Fibroblast of the aortic adventitia (primary cell): ENCODE results near the gene BAX. TPM values are rescaled to one million over a fixed set of nuclear protein-coding genes. Genes with fewer than 3 reads are reported as not detected.

ENCODE experiments used
- DNase-seq: peaks from one replicate; pipeline ENCODE4 v3.0.0-alpha.2; 2010; ENCODE audit warnings: low read depth
- H3K4me3 ChIP-seq: 2 replicates; pipeline ENCODE4 v1.5.1; 2011; ENCODE audit warnings: low read depth, mild to moderate bottlenecking, control low read depth, low read length, moderate library complexity
- total RNA-seq: library from RNA; depleted of rRNA; stranded (reverse); fragments of >200 nt; gene quantifications from 2 replicates; pipeline ENCODE4 v1.2.3, GENCODE V29; 2012; ENCODE audit warnings: low replicate concordance
- TF ChIP-seq, protein P1 (sequence below): IDR thresholded peaks from 2 replicates; pipeline ENCODE4 v1.5.1; 2011; ENCODE audit warnings: mild to moderate bottlenecking, low read length, control low read depth, inconsistent platforms; ENCODE audit not compliant: insufficient read depth

The BAX gene
- total RNA-seq, 1 donor, result 45.8 TPM

DNA sequence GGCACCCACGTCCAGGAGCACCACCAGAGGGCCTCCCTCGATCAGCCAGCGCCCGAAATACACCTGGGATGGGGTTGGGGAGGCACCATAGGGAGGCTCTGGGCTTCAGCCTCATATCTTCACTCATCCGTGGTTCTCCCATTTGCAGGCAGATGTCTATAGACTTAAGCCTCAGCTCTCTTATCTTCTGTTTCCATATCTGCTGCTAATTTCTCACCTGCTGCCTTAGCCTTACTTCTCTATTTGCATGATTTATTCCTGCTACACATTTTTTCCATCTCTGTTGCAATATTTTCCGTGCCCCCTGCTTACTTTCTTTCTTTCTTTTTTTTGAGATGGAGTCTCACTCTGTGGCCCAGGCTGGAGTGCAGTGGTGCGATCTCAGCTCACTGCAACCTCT, 32.6 kb downstream of the BAX start:
- DNase-seq, result no peak
- no peak overlapping the region for H3K4me3 ChIP-seq
- TF ChIP-seq, protein P1, sequence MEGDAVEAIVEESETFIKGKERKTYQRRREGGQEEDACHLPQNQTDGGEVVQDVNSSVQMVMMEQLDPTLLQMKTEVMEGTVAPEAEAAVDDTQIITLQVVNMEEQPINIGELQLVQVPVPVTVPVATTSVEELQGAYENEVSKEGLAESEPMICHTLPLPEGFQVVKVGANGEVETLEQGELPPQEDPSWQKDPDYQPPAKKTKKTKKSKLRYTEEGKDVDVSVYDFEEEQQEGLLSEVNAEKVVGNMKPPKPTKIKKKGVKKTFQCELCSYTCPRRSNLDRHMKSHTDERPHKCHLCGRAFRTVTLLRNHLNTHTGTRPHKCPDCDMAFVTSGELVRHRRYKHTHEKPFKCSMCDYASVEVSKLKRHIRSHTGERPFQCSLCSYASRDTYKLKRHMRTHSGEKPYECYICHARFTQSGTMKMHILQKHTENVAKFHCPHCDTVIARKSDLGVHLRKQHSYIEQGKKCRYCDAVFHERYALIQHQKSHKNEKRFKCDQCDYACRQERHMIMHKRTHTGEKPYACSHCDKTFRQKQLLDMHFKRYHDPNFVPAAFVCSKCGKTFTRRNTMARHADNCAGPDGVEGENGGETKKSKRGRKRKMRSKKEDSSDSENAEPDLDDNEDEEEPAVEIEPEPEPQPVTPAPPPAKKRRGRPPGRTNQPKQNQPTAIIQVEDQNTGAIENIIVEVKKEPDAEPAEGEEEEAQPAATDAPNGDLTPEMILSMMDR, result no peak

DNA sequence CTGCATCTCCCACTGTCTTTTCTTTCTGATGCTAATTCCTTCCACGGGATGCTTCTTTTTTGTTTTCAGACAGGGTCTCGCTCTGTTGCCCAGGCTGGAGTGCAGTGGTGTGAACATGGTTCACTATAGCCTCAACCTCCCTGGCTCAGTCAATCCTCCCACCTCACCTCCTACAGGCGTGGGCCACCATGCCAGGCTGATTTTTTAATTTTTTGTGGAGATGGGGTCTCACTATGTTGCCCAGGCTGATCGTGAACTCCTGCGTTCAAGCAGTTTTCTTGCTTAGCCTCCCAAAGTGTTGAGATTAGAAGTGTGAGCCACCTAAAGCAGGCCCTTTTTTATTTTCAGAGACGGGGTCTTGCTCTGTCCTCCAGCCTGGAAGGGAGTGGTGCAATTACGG, 33.6 kb downstream of the BAX start:
- no peak for DNase-seq
- TF ChIP-seq, protein P1, result no peak
- no peak overlapping the region for H3K4me3 ChIP-seq

DNA sequence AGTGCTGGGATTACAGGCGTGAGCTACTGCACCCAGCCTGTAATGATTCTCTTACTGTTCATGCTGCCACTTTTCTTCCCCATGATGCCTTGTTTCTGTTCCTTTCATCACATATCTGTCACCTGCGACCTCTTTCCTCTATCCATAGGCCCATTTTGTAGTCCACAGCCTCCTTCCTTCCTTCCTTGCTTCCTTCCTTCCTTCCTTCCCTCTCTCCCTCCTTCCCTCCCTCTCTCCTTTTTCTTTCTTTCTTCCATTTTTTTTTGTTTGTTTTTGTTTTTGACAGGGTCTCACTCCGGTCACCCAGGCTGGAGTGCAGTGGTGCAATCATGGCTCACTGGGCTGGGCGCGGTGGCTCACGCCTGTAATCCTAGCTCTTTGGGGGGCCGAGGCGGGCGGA, 34.2 kb downstream of the BAX start:
- TF ChIP-seq, protein P1, result no peak
- H3K4me3 ChIP-seq, result no peak overlapping the region
- DNase-seq, result no peak

DNA sequence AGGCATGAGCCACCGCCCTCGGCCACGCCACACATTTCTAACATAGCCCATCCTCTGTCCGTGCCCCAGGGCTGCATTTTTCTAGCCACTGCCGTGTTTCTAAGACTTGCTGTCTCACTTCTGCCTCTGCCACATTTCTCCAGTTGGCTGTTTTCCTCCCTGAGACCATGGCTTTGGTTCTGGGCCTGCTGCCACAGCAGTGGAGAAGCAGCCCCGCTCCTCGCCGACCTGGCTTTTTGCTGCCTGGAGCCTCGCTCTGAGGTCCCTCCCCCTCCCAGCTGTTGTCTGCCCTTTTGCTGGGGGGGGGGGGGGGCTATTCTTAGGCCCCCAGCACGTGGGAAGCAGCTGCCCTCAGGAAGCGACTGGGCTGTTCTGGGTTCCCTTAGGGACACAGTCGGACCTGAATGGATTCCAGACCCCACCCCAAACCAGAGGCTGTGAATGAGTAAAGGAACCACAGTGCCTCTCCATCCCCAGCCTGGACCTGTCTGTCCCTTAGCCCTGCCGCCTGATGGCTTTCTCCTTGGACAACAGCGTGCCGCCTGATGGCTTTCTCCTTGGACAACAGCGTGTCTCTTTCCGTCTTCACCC, 35.1 kb downstream of the BAX start:
- TF ChIP-seq, protein P1, result no peak
- H3K4me3 ChIP-seq, result no peak overlapping the region
- DNase-seq, result no peak

DNA sequence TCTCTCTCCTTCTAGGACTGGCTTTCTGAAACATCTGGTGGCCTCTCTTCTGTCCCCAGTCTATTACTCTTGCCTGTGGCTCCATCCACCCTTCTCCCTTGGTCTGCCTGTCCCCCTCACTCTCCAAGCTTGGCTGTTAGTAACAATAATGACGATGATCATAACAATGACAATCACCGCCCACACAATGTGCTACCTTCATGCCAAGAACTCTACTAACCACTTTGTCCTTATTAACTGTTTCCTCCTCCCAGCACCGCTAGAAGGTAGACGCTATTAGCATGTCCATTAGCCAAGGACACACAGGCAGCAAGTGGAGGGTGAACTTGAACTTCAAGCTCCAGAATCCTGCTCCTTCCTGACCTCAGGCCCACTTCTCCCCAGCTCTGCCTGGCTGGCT, 35.7 kb downstream of the BAX start:
- no peak for DNase-seq
- TF ChIP-seq, protein P1, result no peak
- no peak overlapping the region for H3K4me3 ChIP-seq

DNA sequence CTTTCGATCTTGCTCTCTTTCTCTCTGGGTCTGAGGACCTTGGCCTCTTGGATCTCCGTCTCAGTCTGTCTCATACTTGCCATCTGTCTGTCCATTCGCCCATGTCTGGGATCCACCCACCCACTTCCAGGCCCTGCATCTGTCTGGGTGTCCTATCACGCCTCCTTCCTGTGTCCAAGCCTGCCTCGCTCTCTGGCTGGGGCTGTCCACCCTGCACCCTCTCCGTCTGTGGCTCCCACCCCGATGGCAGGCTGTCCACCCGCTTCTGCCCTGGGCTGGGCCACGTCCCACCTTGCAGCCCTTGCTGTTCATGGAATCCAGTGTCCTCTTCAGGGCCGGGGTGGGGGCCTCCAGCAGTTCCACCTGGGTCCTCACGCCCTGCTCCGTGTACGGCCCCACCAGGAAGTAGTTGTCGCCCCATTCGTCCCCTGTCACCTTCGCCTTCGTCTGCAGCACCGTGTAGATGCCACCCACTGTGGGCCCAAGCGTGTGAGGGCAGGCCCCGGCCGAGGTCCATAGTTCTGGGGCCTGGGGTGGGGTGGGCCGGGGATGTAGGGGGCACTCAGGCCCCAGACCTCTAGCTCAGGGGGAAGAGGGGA, 36.4 kb downstream of the BAX start:
- DNase-seq, result no peak
- TF ChIP-seq, protein P1, result no peak
- H3K4me3 ChIP-seq, result peak overlapping the region; percentile 93
